T-helper 22 cell (primary cell): ENCODE results near the gene TMEM63A.
"Not testable (repeated sequence)": the region's sequence is repeated elsewhere in the genome, so short reads cannot be mapped to it uniquely, and the experiment has no call there.

Source experiments
- DNase-seq: peaks from one replicate; pipeline ENCODE4 v3.0.0-alpha.2; 2020; ENCODE audit warnings: low read depth

TMEM63A gene

GRCh38 chr1:225819346-225820192 is 62.6 kb downstream of the TMEM63A start:
- no peak for DNase-seq

GRCh38 chr1:225818229-225818628 is 64.0 kb downstream of the TMEM63A start:
- DNase-seq: no peak

GRCh38 chr1:225817611-225818061 is 64.5 kb downstream of the TMEM63A start:
- no peak for DNase-seq

GRCh38 chr1:225816643-225817538 is 65.3 kb downstream of the TMEM63A start:
- no peak for DNase-seq

GRCh38 chr1:225815526-225816178 is 66.5 kb downstream of the TMEM63A start:
- no peak for DNase-seq

GRCh38 chr1:225815090-225815489 is 67.1 kb downstream of the TMEM63A start:
- not testable (repeated sequence) for DNase-seq

GRCh38 chr1:225814381-225814780 is 67.8 kb downstream of the TMEM63A start:
- no peak for DNase-seq

- no peak for DNase-seq
These were observed 68.8 kb downstream of the TMEM63A start for GRCh38 chr1:225813214-225813964.

GRCh38 chr1:225812488-225813213 is 69.5 kb downstream of the TMEM63A start:
- no peak for DNase-seq

- no peak for DNase-seq
These were observed 70.3 kb downstream of the TMEM63A start for GRCh38 chr1:225811622-225812487.

- DNase-seq: not testable (repeated sequence)
These were observed 71.3 kb downstream of the TMEM63A start for GRCh38 chr1:225810579-225811538.

- peak; percentile 12 for DNase-seq
These were observed 72.2 kb downstream of the TMEM63A start, which contains the start of gene EPHX1 for GRCh38 chr1:225809842-225810578. TSS of gene EPHX1 (plus strand) at chr1:225810124. CDS start at chr1:225828730, 18,606 bp downstream.

- no peak for DNase-seq
These were observed 74.0 kb downstream of the TMEM63A start for GRCh38 chr1:225808136-225808535.

- DNase-seq: not testable (repeated sequence)
These were observed 75.4 kb downstream of the TMEM63A start for GRCh38 chr1:225806736-225807135.

- no peak for DNase-seq
These were observed 75.9 kb downstream of the TMEM63A start for GRCh38 chr1:225806249-225806648.

GRCh38 chr1:225801146-225801545 is 81.0 kb downstream of the TMEM63A start:
- DNase-seq: not testable (repeated sequence)

GRCh38 chr1:225796097-225796496 is 86.1 kb downstream of the TMEM63A start:
- DNase-seq: not testable (repeated sequence)
